Motor neuron (in vitro differentiated cells): ENCODE results near the gene STXBP4. TPM values are rescaled to one million over a fixed set of nuclear protein-coding genes. Genes with fewer than 3 reads are reported as not detected.

ENCODE experiments used
- ATAC-seq, 8 experiments: fragments of 200-7000 bp; cut with Tn5 transposase; replicated peaks in 6 of 8; 2 replicates each; pipeline ENCODE4 v1.8.0; 2021; ENCODE audit warnings: mild to moderate bottlenecking in 8 of 8, moderate library complexity in 8 of 8
- H3K27ac ChIP-seq, 2 donors: fragments of 250-450 bp; sonication (Bioruptor Pico); 2 replicates each; pipeline ENCODE4 v1.9.0; 2021; ENCODE audit warnings: antibody characterized with exemption in 2 of 2, mild to moderate bottlenecking in 2 of 2, moderate library complexity in 1 of 2
- H3K4me1 ChIP-seq, 2 donors: fragments of 250-450 bp; sonication (Bioruptor Pico); replicated peaks in 1 of 2; 2 replicates each; pipeline ENCODE4 v1.6.1; 2021; ENCODE audit warnings: antibody characterized with exemption in 2 of 2, mild to moderate bottlenecking in 2 of 2, moderate library complexity in 1 of 2
- H3K4me3 ChIP-seq, 5 donors: fragments of 250-450 bp; sonication (Bioruptor Pico); 2 replicates each; pipeline ENCODE4 v1.9.0; 2021; ENCODE audit warnings: antibody characterized with exemption in 5 of 5, mild to moderate bottlenecking in 5 of 5, moderate library complexity in 4 of 5
- WGBS, 10 experiments: fragments of 450-650 bp; shearing (Covaris generic); methylation state at CpG; one replicate each; pipeline ENCODE4 v1.0.0; 2022; 5-methylcytosine and 5-hydroxymethylcytosine counted together
- in situ Hi-C, 9 experiments: fragments of 400-800 bp; cut with MboI; loops; one replicate each; pipeline ENCODE4 v1.15.0; 2021; ENCODE audit warnings: low sequenced_read_pairs in 9 of 9, low pct_unique_long_range_greater_than_20kb in 2 of 9; ENCODE audit not compliant: unreplicated experiment in 9 of 9
- total RNA-seq, 8 experiments: library from RNA; unstranded; fragments of 300-600 nt; gene quantifications; 2 replicates each; pipeline versions ENCODE4 v1.2.3 to v1.2.4, GENCODE V29; 2022

Gene STXBP4
- total RNA-seq, 8 experiments from 2014 or later: 9.3 to 37.2 (median 15.7) TPM

GRCh38 chr17:55004484-55004883 is 35.9 kb downstream of the STXBP4 start:
- Histone ChIP-seq H3K27ac (no peak overlapping the region), H3K4me3 (no peak overlapping the region), H3K4me1 (no peaks in the 10 kb centered on the region)
- ATAC-seq: no peak
- in situ Hi-C loops: loop anchor here in 1 of 9 experiments (25.0 kb wide), 1 partner anchor 508 kb away; the partner anchor contains the start of gene SMIM36
- WGBS, 10 experiments: 63 to 100% (median 70%) methylated on average over 1 to 2 of the region's 5 CpGs; no CpG with 5 or more reads in 7 of the 10 experiments

- Histone ChIP-seq H3K4me3 (no peak overlapping the region), H3K4me1 (no peaks in the 10 kb centered on the region), H3K27ac (no peak overlapping the region)
- peak in 2 of 8 experiments; percentile 34 for ATAC-seq
- 80 to 100% (median 100%) methylated on average over 1 of the region's 1 CpG; no CpG with 5 or more reads in 4 of the 10 experiments for WGBS, 10 experiments
- in situ Hi-C loops: loop anchor here in 1 of 9 experiments (25.0 kb wide), 1 partner anchor 507 kb away; the partner anchor contains the start of gene SMIM36
Observed at GRCh38 chr17:55005520-55005919, 37.0 kb downstream of the STXBP4 start.

- no peak for ATAC-seq
- Histone ChIP-seq H3K27ac (no peak overlapping the region), H3K4me1 (no peaks in the 10 kb centered on the region), H3K4me3 (no peak overlapping the region)
- 0 to 63% (median 0%) methylated on average over 1 of the region's 1 CpG; no CpG with 5 or more reads in 2 of the 10 experiments for WGBS, 10 experiments
- in situ Hi-C loops: loop anchor here in 1 of 9 experiments (25.0 kb wide), 1 partner anchor 489 kb away; the partner anchor contains the start of gene SMIM36
Observed at GRCh38 chr17:55023626-55024025, 55.1 kb downstream of the STXBP4 start.

DNA sequence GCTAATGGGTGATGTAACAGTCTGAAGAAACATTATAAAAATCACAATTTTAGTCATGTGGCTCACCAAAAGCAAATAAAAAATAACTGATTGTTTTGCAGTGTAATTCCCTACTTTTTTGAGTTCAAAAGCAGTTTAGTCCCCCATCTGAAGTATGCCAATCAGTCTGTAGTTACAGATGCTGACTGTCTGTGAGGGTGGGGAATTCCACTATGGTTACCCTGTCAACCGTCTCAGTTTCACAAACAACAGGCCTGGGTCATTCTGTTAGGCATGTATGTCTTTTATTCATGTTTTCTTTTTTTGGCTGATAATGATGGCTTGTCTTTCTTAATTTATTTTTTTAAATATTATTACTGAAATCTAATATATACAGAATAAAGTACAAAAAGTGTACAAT is 69.3 kb downstream of the STXBP4 start:
- no peak overlapping the region for H3K27ac ChIP-seq
- 0 to 20% (median 0%) methylated on average over 1 of the region's 1 CpG; no CpG with 5 or more reads in 4 of the 10 experiments for WGBS, 10 experiments
- no peak overlapping the region for H3K4me3 ChIP-seq
- no peaks in the 10 kb centered on the region for H3K4me1 ChIP-seq
- ATAC-seq: peak in 2 of 8 experiments; percentile 32 to 87
- in situ Hi-C loops: no loop called here

DNA sequence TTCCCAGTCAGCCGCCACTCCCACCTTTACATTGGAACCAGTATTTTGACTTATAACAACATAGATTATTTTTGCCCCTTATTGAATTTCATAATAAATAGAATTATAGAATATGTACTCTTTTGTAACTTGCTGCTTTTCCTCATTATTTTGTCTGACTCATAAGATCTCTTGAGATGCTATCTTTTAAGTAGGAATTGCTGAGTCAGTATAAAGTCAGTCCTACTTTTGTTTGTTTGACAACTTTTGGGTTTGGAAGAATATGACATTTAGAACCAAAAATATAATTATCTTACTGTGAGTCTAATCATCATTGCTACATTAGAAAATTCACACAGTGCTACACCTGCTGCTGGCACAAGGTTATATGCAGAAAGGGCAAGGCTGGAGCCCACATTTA is 69.7 kb downstream of the STXBP4 start:
- Histone ChIP-seq H3K4me1 (no peaks in the 10 kb centered on the region), H3K27ac (no peak overlapping the region), H3K4me3 (no peak overlapping the region)
- in situ Hi-C loops: no loop called here
- 86 to 100% (median 100%) methylated on average over 1 of the region's 1 CpG; no CpG with 5 or more reads in 1 of the 10 experiments for WGBS, 10 experiments
- ATAC-seq: no peak

DNA sequence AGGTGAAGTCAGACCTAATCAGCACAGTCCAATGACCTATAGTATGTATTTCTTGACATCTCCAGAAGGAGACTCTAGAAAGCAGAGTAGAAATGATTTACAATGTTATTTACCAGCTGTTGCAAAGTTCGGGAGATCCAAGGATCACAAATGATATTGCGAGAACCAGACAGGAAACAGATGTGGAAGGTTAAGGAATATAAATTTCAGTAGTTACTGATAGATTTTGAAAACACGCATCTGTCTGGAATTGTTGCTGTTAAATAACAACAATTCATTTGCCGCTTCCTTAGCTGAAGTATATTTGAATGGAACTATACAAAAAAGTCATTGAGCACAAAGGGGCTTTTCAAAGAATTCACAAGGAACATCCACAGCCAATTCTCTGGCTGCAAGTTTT is 72.0 kb downstream of the STXBP4 start:
- ATAC-seq: no peak
- Histone ChIP-seq H3K4me1 (no peaks in the 10 kb centered on the region), H3K27ac (no peak overlapping the region), H3K4me3 (no peak overlapping the region)
- WGBS, 10 experiments: 39 to 82% (median 69%) methylated on average over 1 to 4 of the region's 4 CpGs
- in situ Hi-C loops: no loop called here

GRCh38 chr17:55053855-55054254 is 85.3 kb downstream of the STXBP4 start:
- no peaks in the 10 kb centered on the region for H3K4me1 ChIP-seq
- H3K4me3 ChIP-seq: no peak overlapping the region
- 83 to 100% (median 100%) methylated on average over 1 of the region's 1 CpG; no CpG with 5 or more reads in 1 of the 10 experiments for WGBS, 10 experiments
- in situ Hi-C loops: no loop called here
- no peak for ATAC-seq
- H3K27ac ChIP-seq: no peak overlapping the region

DNA sequence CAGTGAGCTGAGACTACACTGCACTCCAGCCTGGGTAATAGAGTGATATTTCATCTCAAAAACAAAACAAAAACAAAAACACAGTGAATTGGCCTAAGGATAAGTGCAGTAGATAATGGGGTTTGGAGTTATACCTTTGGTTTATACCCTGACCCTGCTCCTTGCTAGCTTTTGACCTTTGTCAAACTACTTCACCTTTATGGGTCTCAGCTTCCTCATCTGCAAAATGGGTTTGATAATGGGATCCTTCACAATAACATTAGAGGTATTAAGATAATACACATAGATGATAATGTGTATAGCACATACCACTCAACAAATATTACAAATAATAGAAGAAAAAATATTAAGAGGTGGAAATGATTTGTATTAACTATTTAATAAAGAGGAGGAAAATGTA is 85.9 kb downstream of the STXBP4 start:
- no peak for ATAC-seq
- in situ Hi-C loops: no loop called here

DNA sequence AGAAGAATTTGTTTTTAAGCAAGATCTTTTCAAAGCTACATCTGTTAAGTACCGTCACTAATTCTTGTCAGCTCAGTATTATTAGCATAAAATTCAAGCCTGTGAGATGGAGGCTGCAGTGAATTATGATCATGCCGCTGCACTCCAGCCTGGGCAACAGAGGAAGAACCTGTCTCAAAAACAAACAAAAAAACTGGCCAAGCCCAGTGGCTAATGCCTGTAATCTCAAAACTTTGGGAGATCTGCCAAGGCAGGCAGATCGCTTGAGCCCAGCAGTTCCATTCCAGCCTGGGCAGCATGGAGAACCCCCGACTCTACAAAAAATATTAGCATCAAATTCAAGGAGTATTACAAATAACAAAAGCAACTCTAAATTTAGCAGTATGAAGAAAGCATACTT is 88.0 kb downstream of the STXBP4 start:
- Histone ChIP-seq H3K27ac (no peak overlapping the region), H3K4me1 (no peaks in the 10 kb centered on the region), H3K4me3 (no peak overlapping the region)
- in situ Hi-C loops: no loop called here
- WGBS, 10 experiments: 34 to 89% (median 69%) methylated on average over 2 to 4 of the region's 4 CpGs
- ATAC-seq: peak in 4 of 8 experiments; percentile 33 to 96 (median 60)

More for the DNA sequence above, 85.9 kb downstream of the STXBP4 start:
- H3K27ac ChIP-seq: no peak overlapping the region
- no peaks in the 10 kb centered on the region for H3K4me1 ChIP-seq
- no peak overlapping the region for H3K4me3 ChIP-seq

GRCh38 chr17:55057184-55057583 is 88.6 kb downstream of the STXBP4 start:
- no peak for ATAC-seq
- in situ Hi-C loops: no loop called here
- Histone ChIP-seq H3K4me1 (no peaks in the 10 kb centered on the region), H3K4me3 (no peak overlapping the region), H3K27ac (no peak overlapping the region)
- 83 to 100% (median 93%) methylated on average over 1 to 3 of the region's 3 CpGs for WGBS, 10 experiments

GRCh38 chr17:55059724-55060123 is 91.2 kb downstream of the STXBP4 start:
- no peak for ATAC-seq
- Histone ChIP-seq H3K4me3 (no peak overlapping the region), H3K27ac (no peak overlapping the region), H3K4me1 (no peaks in the 10 kb centered on the region)
- in situ Hi-C loops: no loop called here

DNA sequence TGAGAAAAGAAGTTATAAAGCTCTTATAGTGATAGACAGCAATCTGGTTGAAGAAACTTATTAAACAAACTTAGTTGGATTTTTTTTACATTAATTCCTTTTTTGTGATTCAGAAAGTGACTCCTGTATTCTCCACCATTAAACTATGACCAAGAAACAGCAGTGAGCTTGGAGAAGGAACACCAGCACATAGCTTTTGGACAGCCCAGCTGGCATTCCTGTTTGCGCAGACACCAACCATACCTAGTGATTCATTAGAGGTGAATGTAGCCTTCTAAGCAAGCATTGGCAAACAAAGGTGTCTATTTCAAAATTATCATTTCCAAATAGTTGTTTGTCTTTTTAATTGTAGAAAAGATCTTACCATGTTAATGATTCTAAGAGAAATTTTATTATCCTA is 94.4 kb downstream of the STXBP4 start:
- ATAC-seq: no peak
- in situ Hi-C loops: no loop called here
- Histone ChIP-seq H3K4me1 (peaks cover 0 to 2% of the 10 kb centered on the region in 2 donors), H3K27ac (no peak overlapping the region), H3K4me3 (no peak overlapping the region)
- WGBS, 10 experiments: 29 to 100% (median 80%) methylated on average over 1 of the region's 1 CpG; no CpG with 5 or more reads in 4 of the 10 experiments

DNA sequence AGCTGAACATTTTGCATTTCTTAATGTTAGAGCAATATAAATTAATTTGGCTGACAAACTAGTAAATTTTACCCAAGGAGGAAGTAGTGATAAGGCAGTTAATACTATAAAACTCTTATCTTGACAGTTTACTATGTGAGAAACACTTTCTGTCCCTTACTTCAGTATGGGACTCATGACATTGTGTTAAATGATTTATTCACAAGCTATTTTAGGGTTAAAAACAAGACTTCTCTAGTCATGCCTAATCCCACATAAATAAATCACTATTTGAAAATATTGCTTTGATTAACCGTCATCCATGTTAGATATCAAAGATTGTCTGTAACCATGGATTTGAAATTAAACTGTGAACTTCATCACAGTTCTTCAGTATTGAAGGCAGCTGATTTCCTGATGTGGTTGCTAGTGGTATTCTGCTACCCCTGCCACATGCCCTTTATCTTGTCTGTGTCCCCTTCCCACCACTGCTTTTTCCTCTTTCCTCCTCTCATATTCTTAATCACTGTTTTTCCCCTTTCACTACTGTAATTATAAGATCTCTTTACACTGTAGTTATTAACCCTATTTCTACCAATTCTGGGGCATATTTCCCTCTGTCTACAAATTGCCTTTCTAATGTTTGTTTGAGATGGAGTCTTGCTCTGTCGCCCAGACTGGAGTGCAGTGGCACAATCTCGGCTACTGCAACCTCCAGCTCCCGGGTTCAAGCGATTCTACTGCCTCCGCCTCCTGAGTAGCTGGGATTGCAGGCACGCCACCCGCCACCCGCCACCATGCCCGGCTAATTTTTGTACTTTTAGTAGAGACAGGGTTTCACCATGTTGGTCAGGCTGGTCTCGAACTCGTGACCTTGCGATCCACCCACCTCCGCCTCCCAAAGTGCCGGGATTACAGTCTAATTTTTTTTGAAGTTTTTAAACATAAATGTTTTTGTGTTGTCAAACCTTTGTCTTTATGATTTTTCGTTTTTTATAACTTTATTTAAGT is 95.6 kb downstream of the STXBP4 start:
- no peak overlapping the region for H3K27ac ChIP-seq
- WGBS, 10 experiments: 82 to 95% (median 89%) methylated on average over 4 to 16 of the region's 16 CpGs; no CpG with 5 or more reads in 1 of the 10 experiments
- ATAC-seq: no peak
- no peak overlapping the region for H3K4me3 ChIP-seq
- in situ Hi-C loops: no loop called here
- peaks cover 5 to 15% of the 10 kb centered on the region in 2 donors for H3K4me1 ChIP-seq
